HK-2 (cell line): Measurements from ENCODE around the gene FAM199X.
"Not testable (repeated sequence)": the region's sequence is repeated elsewhere in the genome, so short reads cannot be mapped to it uniquely, and the experiment has no call there.

Experiments used
- DNase-seq: peaks from one replicate; pipeline ENCODE4 v3.0.0-alpha.2; 2018; ENCODE audit not compliant: unreplicated experiment

Gene FAM199X

GRCh38 chrX:104189837-104190236 is 23.6 kb downstream of the FAM199X start:
- DNase-seq = no peak

GRCh38 chrX:104193485-104193884 is 27.2 kb downstream of the FAM199X start:
- DNase-seq = no peak

GRCh38 chrX:104195013-104195412 is 28.8 kb downstream of the FAM199X start:
- no peak for DNase-seq

GRCh38 chrX:104195489-104196084 is 29.3 kb downstream of the FAM199X start:
- DNase-seq = no peak

- DNase-seq = no peak
These were observed 39.3 kb downstream of the FAM199X start for GRCh38 chrX:104205548-104205947.

- no peak for DNase-seq
These were observed 44.9 kb downstream of the FAM199X start for GRCh38 chrX:104211187-104211586.

GRCh38 chrX:104230060-104230459 is 63.8 kb downstream of the FAM199X start:
- not testable (repeated sequence) for DNase-seq
